Bronchial epithelial cell (primary cell): Measurements from ENCODE around the gene CCDC9. TPM values are rescaled to one million over a fixed set of nuclear protein-coding genes. Genes with fewer than 3 reads are reported as not detected.
A peak's percentile ranks its signal among the peaks of the same experiment; 100 is the strongest.

ENCODE experiments used
- DNase-seq: peaks from one replicate; pipeline ENCODE4 v3.0.0-alpha.2; 2010; ENCODE audit warnings: low read depth
- FAIRE-seq: peaks from 2 replicates; lab custom pipeline; 2011; peaks lifted over from hg19 to GRCh38; lab: Jason Lieb, UNC
- H3K27me3 ChIP-seq: 2 replicates; pipeline ENCODE4 v1.5.1; 2011; ENCODE audit warnings: low read length; ENCODE audit not compliant: control insufficient read depth, insufficient read depth
- H3K36me3 ChIP-seq: 2 replicates; pipeline ENCODE4 v1.5.1; 2011; ENCODE audit warnings: low read length; ENCODE audit not compliant: control insufficient read depth, insufficient read depth
- H3K4me3 ChIP-seq: 2 replicates; pipeline ENCODE4 v1.5.1; 2011; ENCODE audit warnings: mild to moderate bottlenecking, low read depth, low read length, control low read depth
- total RNA-seq: library from RNA; depleted of rRNA; stranded (reverse); fragments of >200 nt; gene quantifications from 2 replicates; pipeline ENCODE4 v1.2.1, GENCODE V29; 2014
- TF ChIP-seq, protein P1 (sequence below): IDR thresholded peaks from 2 replicates; pipeline ENCODE4 v1.5.1; 2011; ENCODE audit warnings: mild to moderate bottlenecking, moderate library complexity, low read length, control low read depth, inconsistent platforms; ENCODE audit not compliant: insufficient read depth, severe bottlenecking

Gene CCDC9
- total RNA-seq, 1 donor from 2014 or later = 3.7 TPM

DNA sequence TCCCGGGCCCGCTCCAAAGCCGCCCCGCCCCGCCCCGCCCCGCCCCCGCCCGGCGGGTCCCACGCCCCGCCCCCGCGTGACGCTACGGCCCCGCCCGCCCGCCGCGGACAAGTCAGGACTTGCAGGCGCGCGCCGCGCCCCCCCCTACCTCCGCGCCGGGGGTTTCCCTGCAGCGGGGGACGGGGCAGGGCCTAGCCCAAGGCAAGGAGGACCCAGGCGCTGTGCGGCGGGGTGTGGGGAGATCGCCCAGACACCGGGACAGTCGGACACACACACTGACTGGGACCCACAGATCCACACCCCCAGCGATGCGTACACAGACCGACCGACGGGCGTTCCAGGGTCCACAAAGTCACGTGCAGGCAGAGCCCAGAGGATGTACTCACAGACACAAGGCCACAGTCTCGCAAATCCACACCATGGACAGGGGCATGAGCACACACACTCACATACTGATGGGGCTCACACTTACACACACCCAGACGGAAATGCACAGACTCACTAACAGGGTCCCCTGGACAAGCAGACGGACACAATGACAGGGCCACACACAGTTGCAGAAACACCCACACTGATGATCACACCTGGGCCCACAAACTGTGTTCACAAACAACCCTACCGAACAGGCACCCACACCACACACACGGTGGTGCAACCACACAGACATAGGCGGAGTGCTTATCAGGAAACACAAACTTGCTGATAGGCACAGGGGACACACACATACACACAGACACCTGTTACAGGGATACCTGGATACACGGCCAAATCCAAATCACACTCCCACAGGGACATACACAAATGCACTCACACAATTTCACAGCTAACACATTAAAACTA lies 24.9 kb upstream of the CCDC9 start:
- H3K36me3 ChIP-seq = no peaks in the 10 kb centered on the region
- H3K4me3 ChIP-seq = peak overlapping the region; percentile 40
- no peak for FAIRE-seq
- TF ChIP-seq, protein P1, sequence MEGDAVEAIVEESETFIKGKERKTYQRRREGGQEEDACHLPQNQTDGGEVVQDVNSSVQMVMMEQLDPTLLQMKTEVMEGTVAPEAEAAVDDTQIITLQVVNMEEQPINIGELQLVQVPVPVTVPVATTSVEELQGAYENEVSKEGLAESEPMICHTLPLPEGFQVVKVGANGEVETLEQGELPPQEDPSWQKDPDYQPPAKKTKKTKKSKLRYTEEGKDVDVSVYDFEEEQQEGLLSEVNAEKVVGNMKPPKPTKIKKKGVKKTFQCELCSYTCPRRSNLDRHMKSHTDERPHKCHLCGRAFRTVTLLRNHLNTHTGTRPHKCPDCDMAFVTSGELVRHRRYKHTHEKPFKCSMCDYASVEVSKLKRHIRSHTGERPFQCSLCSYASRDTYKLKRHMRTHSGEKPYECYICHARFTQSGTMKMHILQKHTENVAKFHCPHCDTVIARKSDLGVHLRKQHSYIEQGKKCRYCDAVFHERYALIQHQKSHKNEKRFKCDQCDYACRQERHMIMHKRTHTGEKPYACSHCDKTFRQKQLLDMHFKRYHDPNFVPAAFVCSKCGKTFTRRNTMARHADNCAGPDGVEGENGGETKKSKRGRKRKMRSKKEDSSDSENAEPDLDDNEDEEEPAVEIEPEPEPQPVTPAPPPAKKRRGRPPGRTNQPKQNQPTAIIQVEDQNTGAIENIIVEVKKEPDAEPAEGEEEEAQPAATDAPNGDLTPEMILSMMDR = no peak
- DNase-seq = peak; percentile 37
- no peaks in the 10 kb centered on the region for H3K27me3 ChIP-seq

GRCh38 chr19:47232422-47233211 lies 23.7 kb upstream of the CCDC9 start:
- FAIRE-seq = no peak
- TF ChIP-seq, protein P1 = no peak
- peak; percentile 94 for DNase-seq

DNA sequence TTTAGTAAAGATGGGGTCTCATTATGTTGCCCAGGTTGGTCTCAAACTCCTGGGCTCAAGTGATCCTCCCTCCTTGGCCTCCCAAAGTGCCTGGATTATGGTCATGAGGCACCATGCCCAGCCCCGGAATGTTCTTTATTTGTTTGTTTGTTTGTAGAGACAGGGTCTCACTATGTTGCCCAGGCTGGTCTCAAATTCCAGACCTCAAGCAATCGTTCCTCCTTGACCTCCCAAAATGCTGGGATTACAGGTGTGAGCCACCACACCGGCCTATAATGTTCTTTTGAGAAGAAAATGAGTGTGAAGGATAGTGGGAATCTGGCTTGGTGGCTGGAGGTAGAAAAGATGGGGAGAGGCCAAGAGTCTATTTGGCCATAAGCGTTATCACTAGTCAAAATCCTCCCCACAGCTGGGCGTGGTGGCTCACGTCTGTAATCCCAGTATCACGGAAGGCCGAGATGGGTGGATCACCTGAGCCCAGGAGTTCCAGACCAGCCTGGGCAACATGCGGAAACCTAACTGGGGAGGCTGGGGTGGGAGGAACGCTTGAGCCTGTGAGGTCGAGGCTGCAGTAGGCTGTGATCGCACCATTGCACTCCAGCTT lies 20.2 kb upstream of the CCDC9 start:
- Histone ChIP-seq H3K27me3 (no peaks in the 10 kb centered on the region), H3K36me3 (no peaks in the 10 kb centered on the region), H3K4me3 (no peak overlapping the region)
- DNase-seq = no peak
- TF ChIP-seq, protein P1 = no peak
- no peak for FAIRE-seq

More at GRCh38 chr19:47232422-47233211, 23.7 kb upstream of the CCDC9 start:
- Histone ChIP-seq H3K36me3 (no peaks in the 10 kb centered on the region), H3K4me3 (peak overlapping the region; percentile 40), H3K27me3 (no peaks in the 10 kb centered on the region)

DNA sequence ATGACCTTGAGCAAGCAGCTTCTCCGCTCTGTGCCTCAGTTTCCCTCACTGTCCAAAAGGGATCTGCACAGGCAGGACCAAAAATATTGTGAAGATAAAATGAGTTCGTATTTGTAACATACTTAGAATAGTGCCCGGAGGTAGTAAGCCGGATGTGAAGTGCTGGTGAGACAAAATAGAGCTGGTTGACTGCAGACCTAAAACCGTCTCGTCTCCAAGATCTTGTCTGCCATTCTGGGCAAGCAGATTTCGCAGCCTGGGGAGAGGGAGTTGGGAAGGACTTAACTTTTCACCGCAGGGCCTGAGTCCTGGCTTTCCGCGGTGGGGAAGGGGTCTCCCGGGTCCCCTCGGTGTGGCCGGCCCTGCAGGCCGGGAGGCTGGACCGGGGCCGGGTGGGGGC lies 17.2 kb upstream of the CCDC9 start:
- TF ChIP-seq, protein P1 = no peak
- DNase-seq (no peak), FAIRE-seq (no peak)
- H3K27me3 ChIP-seq = no peaks in the 10 kb centered on the region
- H3K36me3 ChIP-seq = no peaks in the 10 kb centered on the region
- H3K4me3 ChIP-seq = no peak overlapping the region

DNA sequence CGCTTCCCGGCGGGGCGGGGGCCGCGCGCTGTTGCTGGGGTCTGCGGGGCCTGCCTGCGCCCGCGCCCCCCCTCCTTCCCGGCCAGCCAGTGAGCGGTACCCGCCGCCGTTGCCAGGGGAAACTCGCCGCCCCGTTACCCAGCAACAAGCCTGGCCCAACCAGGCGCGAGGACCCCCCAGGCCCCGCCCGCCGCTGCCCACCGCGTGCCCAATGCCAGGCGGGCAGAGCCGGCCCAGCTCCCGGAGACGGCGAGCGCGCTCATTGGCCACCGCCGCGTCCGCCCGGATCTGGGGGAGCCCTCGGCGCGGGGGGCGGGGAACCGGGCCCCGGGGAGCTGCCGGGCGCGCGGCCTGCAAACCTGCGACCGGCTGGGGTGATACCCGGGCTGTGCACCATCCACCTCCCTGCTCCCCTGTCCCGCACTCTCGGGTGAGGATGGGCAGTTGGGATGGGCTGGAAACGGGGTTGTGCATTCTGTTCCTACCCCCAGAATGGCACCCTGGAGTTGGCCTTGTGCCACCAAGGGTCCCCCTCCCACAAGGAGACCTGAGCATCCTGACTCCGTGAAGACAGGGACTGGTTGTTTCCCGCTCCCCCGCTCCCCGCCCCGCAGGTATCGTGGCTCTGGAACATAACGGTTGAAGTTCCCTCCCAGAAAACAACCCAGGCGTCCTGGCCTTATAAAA lies 16.6 kb upstream of the CCDC9 start:
- FAIRE-seq (no peak), DNase-seq (no peak)
- no peaks in the 10 kb centered on the region for H3K36me3 ChIP-seq
- TF ChIP-seq, protein P1 = no peak
- peak overlapping the region; percentile 4 for H3K4me3 ChIP-seq
- H3K27me3 ChIP-seq = no peaks in the 10 kb centered on the region
